H1 (cell line): ENCODE data around the gene PCYT1B. TPM values are rescaled to one million over a fixed set of nuclear protein-coding genes. Genes with fewer than 3 reads are reported as not detected.

Experiments
- CTCF ChIA-PET: fragments of 300-600 bp; sonication (Branson Sonifier 250); formaldehyde crosslinking; loops from one replicate; lab custom pipeline; 2021; ENCODE audit not compliant: partially characterized antibody; lab: Charles Lee
- POLR2A ChIA-PET: fragments of 300-600 bp; sonication (Branson Sonifier 250); formaldehyde crosslinking; loops from one replicate; lab custom pipeline; 2021; ENCODE audit warnings: inconsistent platforms; ENCODE audit not compliant: partially characterized antibody; lab: Charles Lee
- DNase-seq, 2 experiments: peaks; one replicate each; pipeline versions ENCODE4 v3.0.0 to v3.0.0-alpha.2; 2010 to 2022; ENCODE audit warnings: low spot score in 2 of 2, low read depth in 1 of 2, mixed read lengths in 1 of 2
- FAIRE-seq: peaks from 2 replicates; lab custom pipeline; 2011; peaks lifted over from hg19 to GRCh38; lab: Jason Lieb, UNC
- H2AFZ ChIP-seq: 2 replicates; pipeline ENCODE4 v1.8.1; 2012; ENCODE audit warnings: low read length, inconsistent platforms
- H2AK5ac ChIP-seq: 2 replicates; pipeline ENCODE4 v1.6.1; 2013; ENCODE audit warnings: low read depth, low read length
- H2BK120ac ChIP-seq: replicated peaks from 2 replicates; pipeline ENCODE3; 2013; ENCODE audit warnings: low read depth, low read length, inconsistent platforms
- H2BK12ac ChIP-seq: 2 replicates; pipeline ENCODE4 v1.6.1; 2013; ENCODE audit warnings: low read depth, low read length
- H2BK15ac ChIP-seq: 2 replicates; pipeline ENCODE4 v1.6.1; 2013; ENCODE audit warnings: low read length
- H2BK20ac ChIP-seq: 2 replicates; pipeline ENCODE4 v1.6.1; 2013; ENCODE audit warnings: low read length
- H2BK5ac ChIP-seq: 2 replicates; pipeline ENCODE4 v1.6.1; 2013; ENCODE audit warnings: low read depth, low read length
- H3K14ac ChIP-seq: 2 replicates; pipeline ENCODE4 v1.6.1; 2013; ENCODE audit warnings: inconsistent platforms; ENCODE audit not compliant: insufficient read length
- H3K18ac ChIP-seq: 2 replicates; pipeline ENCODE4 v1.6.1; 2013; ENCODE audit warnings: low read length; ENCODE audit errors: extremely low read depth
- H3K23ac ChIP-seq: 2 replicates; pipeline ENCODE4 v1.6.1; 2013; ENCODE audit warnings: inconsistent platforms; ENCODE audit not compliant: insufficient read length
- H3K23me2 ChIP-seq: 2 replicates; pipeline ENCODE4 v1.6.1; 2013; ENCODE audit warnings: low read depth, low read length
- H3K27ac ChIP-seq: 2 replicates; pipeline ENCODE4 v1.6.1; 2011; ENCODE audit warnings: low read depth, low read length, inconsistent platforms
- H3K27me3 ChIP-seq, 4 experiments: replicated peaks in 1 of 4; 1 replicate in 1 of 4; 2 replicates in 3 of 4; pipeline versions ENCODE4 v1.6.1 to v1.8.1; 2011 to 2013; ENCODE audit warnings: low read length in 3 of 4, mild to moderate bottlenecking in 3 of 4, inconsistent platforms in 2 of 4, mixed read lengths in 2 of 4, moderate library complexity in 1 of 4; ENCODE audit not compliant: control insufficient read depth in 3 of 4, insufficient read depth in 3 of 4; ENCODE audit errors: extremely low read depth in 1 of 4
- H3K36me3 ChIP-seq, 4 experiments: 2 replicates each; pipeline versions ENCODE4 v1.6.1 to v1.8.1; 2011 to 2013; ENCODE audit warnings: mild to moderate bottlenecking in 4 of 4, low read length in 3 of 4, moderate library complexity in 2 of 4, control low read depth in 1 of 4, inconsistent platforms in 1 of 4; ENCODE audit not compliant: insufficient read depth in 4 of 4, control insufficient read depth in 2 of 4
- H3K4ac ChIP-seq: replicated peaks from 2 replicates; pipeline ENCODE3; 2013; ENCODE audit warnings: low read length, low read depth, mixed read lengths, inconsistent platforms; ENCODE audit not compliant: insufficient read length
- H3K4me1 ChIP-seq, 4 experiments: replicated peaks in 1 of 4; 1 replicate in 1 of 4; 2 replicates in 3 of 4; pipeline versions ENCODE4 v1.6.1 to v1.8.1; 2011 to 2013; ENCODE audit warnings: low read length in 3 of 4, inconsistent platforms in 2 of 4, mixed read lengths in 1 of 4; ENCODE audit not compliant: insufficient read depth in 4 of 4, control insufficient read depth in 3 of 4
- H3K4me2 ChIP-seq, 2 experiments: 2 replicates each; pipeline versions ENCODE4 v1.6.1 to v1.8.1; 2011 to 2013; ENCODE audit warnings: low read depth in 2 of 2, low read length in 2 of 2, control low read depth in 1 of 2, inconsistent platforms in 1 of 2, mild to moderate bottlenecking in 1 of 2; ENCODE audit not compliant: insufficient read depth in 1 of 2
- H3K4me3 ChIP-seq, 4 experiments: fragments of 200-600, 300-600 bp in 1 of 4; sonication (generic), shearing (Covaris generic), sonication (Bioruptor Twin) in 1 of 4; 2 replicates each; pipeline versions ENCODE4 v1.5.1 to v1.8.1; 2011 to 2016; ENCODE audit warnings: low read length in 4 of 4, low read depth in 3 of 4, control low read depth in 2 of 4, inconsistent platforms in 2 of 4, mild to moderate bottlenecking in 2 of 4, mixed read lengths in 1 of 4, moderate library complexity in 1 of 4; ENCODE audit not compliant: insufficient read depth in 2 of 4; ENCODE audit errors: extremely low read depth in 1 of 4
- H3K56ac ChIP-seq: replicated peaks from 2 replicates; pipeline ENCODE3; 2013; ENCODE audit warnings: low read depth, mild to moderate bottlenecking, mixed read lengths, low read length, inconsistent platforms; ENCODE audit not compliant: insufficient read length
- H3K79me1 ChIP-seq: 2 replicates; pipeline ENCODE4 v1.6.1; 2013; ENCODE audit warnings: low read depth, low read length, control low read depth
- H3K79me2 ChIP-seq, 2 experiments: 2 replicates each; pipeline versions ENCODE4 v1.6.1 to v1.8.1; 2012 to 2013; ENCODE audit warnings: low read length in 2 of 2, mild to moderate bottlenecking in 2 of 2, inconsistent platforms in 1 of 2; ENCODE audit not compliant: insufficient read depth in 2 of 2, control insufficient read depth in 1 of 2
- H3K9ac ChIP-seq, 4 experiments: replicated peaks in 1 of 4; 1 replicate in 1 of 4; 2 replicates in 3 of 4; pipeline versions ENCODE4 v1.6.1 to v1.8.1; 2011 to 2013; ENCODE audit warnings: low read depth in 3 of 4, low read length in 3 of 4, control low read depth in 2 of 4, mild to moderate bottlenecking in 2 of 4, moderate library complexity in 2 of 4, inconsistent platforms in 1 of 4; ENCODE audit errors: extremely low read depth in 1 of 4
- H3K9me3 ChIP-seq, 2 experiments: 2 replicates each; pipeline versions ENCODE4 v1.6.1 to v1.8.1; 2012 to 2013; ENCODE audit warnings: mild to moderate bottlenecking in 2 of 2, moderate library complexity in 2 of 2, control low read depth in 1 of 2, inconsistent platforms in 1 of 2, low read depth in 1 of 2, low read length in 1 of 2, mixed read lengths in 1 of 2; ENCODE audit not compliant: insufficient read depth in 2 of 2
- H4K20me1 ChIP-seq, 2 experiments: replicated peaks in 1 of 2; 2 replicates each; pipeline versions ENCODE3 to v1.8.1; 2011 to 2013; ENCODE audit warnings: inconsistent platforms in 2 of 2, low read length in 2 of 2, mild to moderate bottlenecking in 1 of 2; ENCODE audit not compliant: insufficient read depth in 2 of 2, control insufficient read depth in 1 of 2
- H4K5ac ChIP-seq: 2 replicates; pipeline ENCODE4 v1.6.1; 2013; ENCODE audit warnings: low read length, low read depth, mixed read lengths, inconsistent platforms; ENCODE audit not compliant: insufficient read length
- H4K8ac ChIP-seq: 2 replicates; pipeline ENCODE4 v1.8.0; 2013; ENCODE audit warnings: mild to moderate bottlenecking, moderate library complexity, low read length, inconsistent platforms; ENCODE audit not compliant: insufficient read depth; ENCODE audit errors: extremely low read depth
- H4K91ac ChIP-seq: replicated peaks from 2 replicates; pipeline ENCODE3; 2013; ENCODE audit warnings: low read length, mixed read lengths, inconsistent platforms; ENCODE audit not compliant: insufficient read length
- EGR1 ChIP-seq: IDR thresholded peaks from 2 replicates; pipeline ENCODE4 v1.6.1; 2011; ENCODE audit warnings: low read depth, low read length, borderline replicate concordance
- HDAC2 ChIP-seq, 2 experiments: fragments of 300-600 bp in 1 of 2; sonication (generic) in 1 of 2; IDR thresholded peaks; 2 replicates each; pipeline ENCODE4 v1.6.1; 2011 to 2012; ENCODE audit warnings: low read depth in 2 of 2, low read length in 2 of 2, mild to moderate bottlenecking in 2 of 2, moderate library complexity in 2 of 2, borderline replicate concordance in 1 of 2, inconsistent platforms in 1 of 2
- RFX5 ChIP-seq: IDR thresholded peaks from 2 replicates; pipeline ENCODE4 v1.6.1; 2011; ENCODE audit warnings: low read depth, low read length, improper control_type of control experiment, borderline replicate concordance
- WGBS, 2 experiments: shearing (Covaris generic) in 1 of 2; methylation state at CpG; one replicate each; pipeline versions ENCODE4 v1.1.6 to v1.1.7; 2013 to 2015; ENCODE audit warnings: low lambda C conversion rate in 2 of 2, mixed read lengths in 2 of 2, inconsistent platforms in 1 of 2, low coverage in 1 of 2, missing lambda C conversion rate in 1 of 2; ENCODE audit not compliant: insufficient replicate concordance in 2 of 2, insufficient coverage in 1 of 2, insufficient read length in 1 of 2; ENCODE audit errors: extremely low coverage in 1 of 2, missing lambda C conversion rate in 1 of 2; 5-methylcytosine and 5-hydroxymethylcytosine counted together
- polyA plus RNA-seq, 7 experiments: library from polyadenylated mRNA; depleted of rRNA in 3 of 7; stranded (reverse) in 5 of 7; unstranded in 2 of 7; fragments of >200 nt in 5 of 7; fragments of 200-250 nt in 2 of 7; gene quantifications; 1 replicate in 5 of 7; 2 replicates in 1 of 7; 4 replicates in 1 of 7; pipeline versions ENCODE4 v1.2.1 to v1.2.3, GENCODE V29; 2011 to 2013; ENCODE audit warnings: missing spikeins in 2 of 7, mixed read lengths in 2 of 7
- total RNA-seq: library from RNA; stranded (reverse); fragmentation: NEBNext Ultra II Directional; extraction: Animal tissue kit (Norgen Biotek cat#: 25700); gene quantifications from 2 replicates; pipeline ENCODE4 v1.2.1, GENCODE V29; 2021

Gene PCYT1B
- total and polyA plus RNA-seq, 2 of the 8 experiments (the other 6 are each of a cell fraction or from before 2014, with no cell fraction given): 17.9 to 30.6 TPM

- Histone ChIP-seq H4K8ac (no peak overlapping the region), H3K23me2 (no peaks in the 10 kb centered on the region), H2BK20ac (no peak overlapping the region), H2AFZ (no peak overlapping the region), H3K36me3 (peaks cover 2 to 10% (median 7%) of the 10 kb centered on the region in 4 experiments; a peak in 5 of 8 replicates), H2AK5ac (no peak overlapping the region), H2BK12ac (no peak overlapping the region), H3K4me2 (no peak overlapping the region), H3K27me3 (no peaks in the 10 kb centered on the region), H2BK5ac (no peak overlapping the region), H3K9me3 (no peaks in the 10 kb centered on the region), H3K9ac (no peak overlapping the region), H4K20me1 (no peaks in the 10 kb centered on the region), H3K18ac (no peak overlapping the region), H4K5ac (no peak overlapping the region), H3K4ac (no peak overlapping the region), H2BK15ac (no peak overlapping the region), H4K91ac (no peak overlapping the region), H3K23ac (no peak overlapping the region), H3K14ac (no peak overlapping the region), H3K4me3 (no peak overlapping the region), H3K4me1 (no peaks in the 10 kb centered on the region), H3K27ac (no peak overlapping the region), H3K56ac (no peak overlapping the region), H3K79me2 (no peaks in the 10 kb centered on the region), H3K79me1 (no peaks in the 10 kb centered on the region), H2BK120ac (no peak overlapping the region)
- FAIRE-seq (no peak), DNase-seq (no peak)
- TF ChIP-seq RFX5: no peak
- TF ChIP-seq EGR1: no peak
- TF ChIP-seq HDAC2 (IDR thresholded peaks at IDR 0.05; ENCODE audit: borderline replicate concordance in 1 of 2, low read depth in 2 of 2, low read length in 2 of 2): no peak
- ChIA-PET POLR2A (no interaction called here), CTCF (interaction anchor here (0.6 kb wide), 1 partner anchor 296 kb away, joined by 3 read pairs; no protein-coding TSS in a partner anchor)
- WGBS, 2 experiments: 94% methylated on average over 5 of the region's 5 CpGs; no CpG with 5 or more reads in 1 of the 2 experiments
Measured at GRCh38 chrX:24590111-24590510, 57.0 kb downstream of the PCYT1B start.
